H9 (cell line): ENCODE data around the gene CHMP2A. TPM values are rescaled to one million over a fixed set of nuclear protein-coding genes. Genes with fewer than 3 reads are reported as not detected.
A peak's percentile ranks its signal among the peaks of the same experiment; 100 is the strongest.

ENCODE experiments used
- DNase-seq: peaks from one replicate; pipeline ENCODE4 v3.0.0-alpha.2; 2017
- H2AFZ ChIP-seq: one replicate; pipeline ENCODE4 v1.6.1; 2013; ENCODE audit warnings: mild to moderate bottlenecking, low read length, control low read depth, moderate library complexity
- H2AK5ac ChIP-seq: 2 replicates; pipeline ENCODE4 v1.6.1; 2013; ENCODE audit warnings: low read length, control low read depth, mixed read lengths; ENCODE audit not compliant: insufficient read length
- H2BK120ac ChIP-seq: one replicate; pipeline ENCODE4 v1.6.1; 2013; ENCODE audit warnings: low read depth, mild to moderate bottlenecking, low read length, control low read depth, inconsistent platforms; ENCODE audit not compliant: poor library complexity, severe bottlenecking
- H2BK12ac ChIP-seq: 2 replicates; pipeline ENCODE4 v1.6.1; 2013; ENCODE audit warnings: low read length, control low read depth, mixed read lengths, low read depth; ENCODE audit not compliant: insufficient read length
- H2BK15ac ChIP-seq: 2 replicates; pipeline ENCODE4 v1.6.1; 2013; ENCODE audit warnings: low read depth, low read length, control low read depth
- H2BK20ac ChIP-seq: one replicate; pipeline ENCODE4 v1.6.1; 2013; ENCODE audit warnings: low read depth, mild to moderate bottlenecking, low read length, control low read depth, inconsistent platforms; ENCODE audit not compliant: poor library complexity, severe bottlenecking
- H2BK5ac ChIP-seq: 2 replicates; pipeline ENCODE4 v1.6.1; 2013; ENCODE audit warnings: low read length, control low read depth, mixed read lengths; ENCODE audit not compliant: insufficient read length
- H3K14ac ChIP-seq: 2 replicates; pipeline ENCODE4 v1.6.1; 2013; ENCODE audit warnings: low read length, control low read depth; ENCODE audit not compliant: insufficient read depth
- H3K18ac ChIP-seq: 2 replicates; pipeline ENCODE4 v1.6.1; 2013; ENCODE audit warnings: low read depth, mild to moderate bottlenecking, mixed read lengths, low read length, control low read depth; ENCODE audit not compliant: insufficient read length
- H3K23ac ChIP-seq: 2 replicates; pipeline ENCODE4 v1.6.1; 2013; ENCODE audit warnings: low read length, control low read depth, mixed read lengths, low read depth; ENCODE audit not compliant: insufficient read length
- H3K23me2 ChIP-seq: 2 replicates; pipeline ENCODE4 v1.6.1; 2013; ENCODE audit warnings: low read depth, mild to moderate bottlenecking, mixed read lengths, low read length, control low read depth; ENCODE audit not compliant: insufficient read length, poor library complexity, severe bottlenecking
- H3K27ac ChIP-seq: 2 replicates; pipeline ENCODE4 v1.5.1; 2013; ENCODE audit warnings: low read length, control low read depth, mixed read lengths, low read depth; ENCODE audit not compliant: insufficient read length
- H3K27me3 ChIP-seq: 2 replicates; pipeline ENCODE4 v1.6.1; 2013; ENCODE audit warnings: low read length, control low read depth, inconsistent platforms; ENCODE audit not compliant: insufficient read depth
- H3K4ac ChIP-seq: 2 replicates; pipeline ENCODE4 v1.6.1; 2013; ENCODE audit warnings: low read depth, mild to moderate bottlenecking, control low read depth, inconsistent platforms, low read length, moderate library complexity
- H3K4me1 ChIP-seq: 2 replicates; pipeline ENCODE4 v1.6.1; 2013; ENCODE audit warnings: low read length, control low read depth, inconsistent platforms; ENCODE audit not compliant: insufficient read depth
- H3K4me2 ChIP-seq: 2 replicates; pipeline ENCODE4 v1.6.1; 2013; ENCODE audit warnings: low read length, control low read depth, mixed read lengths; ENCODE audit not compliant: insufficient read length, insufficient read depth
- H3K56ac ChIP-seq: 2 replicates; pipeline ENCODE4 v1.6.1; 2013; ENCODE audit warnings: low read depth, mild to moderate bottlenecking, mixed read lengths, low read length, control low read depth; ENCODE audit not compliant: insufficient read length
- H3K79me1 ChIP-seq: 2 replicates; pipeline ENCODE4 v1.6.1; 2013; ENCODE audit warnings: low read depth, mild to moderate bottlenecking, moderate library complexity, low read length, control low read depth, inconsistent platforms; ENCODE audit not compliant: insufficient read depth, poor library complexity, severe bottlenecking
- H3K79me2 ChIP-seq: 2 replicates; pipeline ENCODE4 v1.6.1; 2013; ENCODE audit warnings: low read length, control low read depth, inconsistent platforms; ENCODE audit not compliant: insufficient read depth
- H3K9ac ChIP-seq: 2 replicates; pipeline ENCODE4 v1.6.1; 2013; ENCODE audit warnings: low read length, control low read depth, mixed read lengths; ENCODE audit not compliant: insufficient read length; ENCODE audit errors: extremely low read depth
- H3K9me3 ChIP-seq: one replicate; pipeline ENCODE4 v1.6.1; 2013; ENCODE audit warnings: low read depth, low read length, inconsistent platforms; ENCODE audit not compliant: control insufficient read depth
- H3T11ph ChIP-seq: one replicate; pipeline ENCODE4 v1.6.1; 2013; ENCODE audit warnings: mild to moderate bottlenecking, low read length, control low read depth, inconsistent platforms
- H4K20me1 ChIP-seq: one replicate; pipeline ENCODE4 v1.6.1; 2013; ENCODE audit not compliant: control insufficient read depth, insufficient read length, insufficient read depth
- H4K5ac ChIP-seq: 2 replicates; pipeline ENCODE4 v1.6.1; 2013; ENCODE audit warnings: low read depth, mild to moderate bottlenecking, mixed read lengths, low read length, control low read depth; ENCODE audit not compliant: insufficient read length
- H4K8ac ChIP-seq: replicated peaks from 2 replicates; pipeline ENCODE4 v1.6.1; 2013; ENCODE audit warnings: low read length, control low read depth, mixed read lengths, low read depth; ENCODE audit not compliant: insufficient read length
- H4K91ac ChIP-seq: 2 replicates; pipeline ENCODE4 v1.6.1; 2013; ENCODE audit warnings: low read depth, mild to moderate bottlenecking, moderate library complexity, mixed read lengths, low read length, control low read depth; ENCODE audit not compliant: insufficient read length
- H3K27ac Mint-ChIP-seq, 3 experiments: 2 replicates in 2 of 3; 3 replicates in 1 of 3; pipeline ENCODE4 v1.8.0; 2020 to 2021; ENCODE audit warnings: mixed read lengths in 3 of 3, mild to moderate bottlenecking in 1 of 3, moderate library complexity in 1 of 3
- H3K27me3 Mint-ChIP-seq: 2 replicates; pipeline ENCODE4 v1.8.0; 2021; ENCODE audit warnings: low read depth, mild to moderate bottlenecking, moderate library complexity, mixed read lengths
- H3K36me3 Mint-ChIP-seq, 3 experiments: 2 replicates in 2 of 3; 3 replicates in 1 of 3; pipeline ENCODE4 v1.8.0; 2020 to 2021; ENCODE audit warnings: low read depth in 3 of 3, mixed read lengths in 3 of 3; ENCODE audit not compliant: insufficient read depth in 1 of 3
- H3K4me1 Mint-ChIP-seq, 2 experiments: 2 replicates each; pipeline ENCODE4 v1.8.0; 2020; ENCODE audit warnings: mixed read lengths in 2 of 2
- H3K4me3 Mint-ChIP-seq, 2 experiments: 2 replicates in 1 of 2; 3 replicates in 1 of 2; pipeline ENCODE4 v1.8.0; 2020 to 2021; ENCODE audit warnings: mild to moderate bottlenecking in 2 of 2, mixed read lengths in 2 of 2, moderate library complexity in 1 of 2
- H3K9me3 Mint-ChIP-seq, 2 experiments: 2 replicates in 1 of 2; 3 replicates in 1 of 2; pipeline ENCODE4 v1.8.0; 2020; ENCODE audit warnings: mild to moderate bottlenecking in 2 of 2, mixed read lengths in 2 of 2, moderate library complexity in 1 of 2
- CTCF ChIP-seq: fragments of 200-600 bp; sonication (generic); conservative IDR thresholded peaks from 3 replicates; pipeline ENCODE4 v1.8.0; 2021; ENCODE audit warnings: antibody characterized with exemption, mild to moderate bottlenecking
- WGBS: extraction: QIAGEN DNeasy Blood & Tissue Kit; methylation state at CpG from one replicate; pipeline ENCODE4 v1.1.7; 2013; ENCODE audit warnings: missing lambda C conversion rate, low lambda C conversion rate, mixed read lengths; ENCODE audit not compliant: insufficient read length; ENCODE audit errors: extremely low coverage; 5-methylcytosine and 5-hydroxymethylcytosine counted together
- total RNA-seq: library from RNA; stranded (reverse); gene quantifications from 2 replicates; pipeline ENCODE4 v1.2.1, GENCODE V29; 2021

CHMP2A gene
- total RNA-seq, 1 experiment from 2014 or later = 109 TPM

DNA sequence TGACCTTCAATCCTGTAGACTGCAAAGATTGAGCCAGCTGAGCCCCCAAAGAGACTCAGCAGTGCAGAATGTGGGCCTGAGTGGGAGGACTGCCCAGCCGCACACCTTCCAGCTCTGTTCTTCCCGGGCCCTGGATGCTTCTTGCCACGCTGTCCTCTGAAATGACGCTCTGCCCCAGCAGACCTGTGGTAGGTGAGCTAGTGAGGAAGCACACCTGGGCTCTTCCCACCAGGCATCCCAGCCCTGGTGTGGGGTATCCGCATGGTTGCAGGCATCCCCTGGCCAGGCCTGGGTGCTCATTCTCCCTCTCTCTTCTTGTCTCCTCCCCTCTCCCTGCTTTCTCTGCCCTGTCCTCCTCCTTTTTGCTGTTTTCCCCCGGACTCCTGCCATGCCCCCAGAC is 28.1 kb upstream of the CHMP2A start:
- no peak overlapping the region for H2AFZ ChIP-seq
- no peak overlapping the region for H2BK20ac ChIP-seq
- no peak overlapping the region for H2BK120ac ChIP-seq
- H3K4me1 Mint-ChIP-seq = peaks cover 6 to 9% of the 10 kb centered on the region in 2 experiments
- no peak overlapping the region for H3K56ac ChIP-seq
- no peak overlapping the region for H3T11ph ChIP-seq
- H3K4me3 Mint-ChIP-seq = no peak overlapping the region
- no peaks in the 10 kb centered on the region for H3K9me3 ChIP-seq
- H3K79me1 ChIP-seq = no peaks in the 10 kb centered on the region
- no peak overlapping the region for H2BK12ac ChIP-seq
- WGBS = no CpG with 5 or more reads among the region's 6 CpGs
- H3K23ac ChIP-seq = no peak overlapping the region
- H3K4me1 ChIP-seq = no peaks in the 10 kb centered on the region
- no peak overlapping the region for H2BK5ac ChIP-seq
- no peak overlapping the region for H4K5ac ChIP-seq
- H3K27me3 ChIP-seq = no peaks in the 10 kb centered on the region
- H3K14ac ChIP-seq = no peak overlapping the region
- no peak overlapping the region for H3K18ac ChIP-seq
- H2AK5ac ChIP-seq = no peak overlapping the region
- H3K4me2 ChIP-seq = no peak overlapping the region
- no peak for TF ChIP-seq CTCF
- no peak overlapping the region for H2BK15ac ChIP-seq
- no peaks in the 10 kb centered on the region for H3K23me2 ChIP-seq
- no peaks in the 10 kb centered on the region for H4K20me1 ChIP-seq
- peaks cover 13 to 19% (median 14%) of the 10 kb centered on the region in 3 experiments for H3K36me3 Mint-ChIP-seq
- no peak overlapping the region for H3K9ac ChIP-seq
- H3K27me3 Mint-ChIP-seq = no peaks in the 10 kb centered on the region
- H3K27ac Mint-ChIP-seq = no peak overlapping the region
- no peak overlapping the region for H3K27ac ChIP-seq
- no peak overlapping the region for H4K8ac ChIP-seq
- H3K79me2 ChIP-seq = no peaks in the 10 kb centered on the region
- H3K9me3 Mint-ChIP-seq = no peaks in the 10 kb centered on the region
- no peak overlapping the region for H4K91ac ChIP-seq
- H3K4ac ChIP-seq = no peak overlapping the region
- DNase-seq = peak; percentile 17
